Memory B cell (primary cell): ENCODE measurements around the gene IGF1R.

Experiments
- ATAC-seq: fragments of 150-1000 bp; cut with Tn5 transposase; 2 replicates; pipeline ENCODE4 v1.10.0; 2021; ENCODE audit warnings: low read depth, mild to moderate bottlenecking, moderate library complexity
- DNase-seq, 2 donors: peaks; one replicate each; pipeline ENCODE4 v3.0.0; 2022; ENCODE audit warnings: low spot score in 2 of 2
- H3K27ac Mint-ChIP-seq: one replicate; pipeline ENCODE4 v1.8.0; 2022; ENCODE audit warnings: mild to moderate bottlenecking, moderate library complexity, mixed read lengths
- H3K27me3 Mint-ChIP-seq: one replicate; pipeline ENCODE4 v1.8.0; 2022; ENCODE audit warnings: mixed read lengths
- H3K36me3 Mint-ChIP-seq: one replicate; pipeline ENCODE4 v1.8.0; 2022; ENCODE audit warnings: mild to moderate bottlenecking, mixed read lengths
- H3K4me1 Mint-ChIP-seq: one replicate; pipeline ENCODE4 v1.8.0; 2022; ENCODE audit warnings: mixed read lengths
- H3K4me3 Mint-ChIP-seq: one replicate; pipeline ENCODE4 v1.8.0; 2022; ENCODE audit warnings: mild to moderate bottlenecking, moderate library complexity, mixed read lengths
- H3K9me3 Mint-ChIP-seq: one replicate; pipeline ENCODE4 v1.8.0; 2022; ENCODE audit warnings: mixed read lengths

IGF1R gene

DNA sequence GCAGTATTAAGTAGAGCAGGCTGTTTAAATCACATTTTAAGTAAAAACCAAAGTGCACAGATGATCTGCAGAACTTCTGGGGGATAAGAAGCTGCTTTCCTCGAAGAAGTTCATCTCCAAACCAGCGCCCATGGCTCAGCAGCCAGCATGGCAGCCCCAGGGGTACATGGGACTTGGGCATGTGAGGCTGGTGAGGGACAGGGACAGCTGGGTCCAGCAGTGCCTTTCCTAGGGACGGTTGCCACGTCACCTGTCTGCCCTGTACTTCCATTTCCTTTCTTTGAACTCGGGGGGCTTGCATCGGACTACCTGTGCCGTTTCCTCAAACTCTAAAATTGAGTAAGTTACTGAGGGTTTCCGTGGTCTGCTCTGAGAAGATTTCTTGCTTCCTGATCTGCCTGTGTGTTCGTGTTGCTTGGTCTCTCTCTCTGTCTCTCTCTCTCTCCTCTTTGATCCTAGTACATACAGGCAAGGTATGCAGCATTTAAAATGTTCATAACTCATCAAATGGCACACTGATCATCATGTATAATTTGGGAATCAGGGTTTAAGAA is 67.6 kb downstream of the IGF1R start:
- no peak for ATAC-seq
- Mint-ChIP-seq H3K4me3 (no peak overlapping the region), H3K27me3 (peaks cover 2% of the 10 kb centered on the region), H3K4me1 (peaks cover 35% of the 10 kb centered on the region), H3K9me3 (peaks cover 6% of the 10 kb centered on the region), H3K27ac (no peak overlapping the region), H3K36me3 (peaks cover 9% of the 10 kb centered on the region)
- DNase-seq = no peak

DNA sequence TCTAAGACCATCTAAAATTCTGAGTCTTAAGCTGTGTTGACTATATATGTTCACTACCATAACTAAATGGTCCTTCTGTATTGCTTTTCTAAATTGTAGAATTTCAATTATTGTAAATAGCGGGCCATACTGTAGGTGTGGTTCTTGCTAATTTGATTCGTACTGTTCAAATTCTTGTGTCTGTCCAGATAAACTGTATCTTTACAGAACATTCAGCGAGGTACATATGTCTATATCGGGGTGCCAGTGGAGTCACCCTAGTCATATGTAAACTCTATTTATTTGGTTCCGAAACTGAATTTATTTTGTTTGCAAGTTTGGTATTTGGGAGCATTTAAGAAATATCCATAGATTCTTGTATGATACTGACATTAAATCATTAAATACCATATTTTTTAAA is 69.0 kb downstream of the IGF1R start:
- no peak overlapping the region for H3K4me3 Mint-ChIP-seq
- ATAC-seq = no peak
- H3K27me3 Mint-ChIP-seq = peaks cover 2% of the 10 kb centered on the region
- peaks cover 39% of the 10 kb centered on the region for H3K4me1 Mint-ChIP-seq
- no peaks in the 10 kb centered on the region for H3K9me3 Mint-ChIP-seq
- H3K36me3 Mint-ChIP-seq = no peaks in the 10 kb centered on the region
- no peak overlapping the region for H3K27ac Mint-ChIP-seq
- no peak for DNase-seq

DNA sequence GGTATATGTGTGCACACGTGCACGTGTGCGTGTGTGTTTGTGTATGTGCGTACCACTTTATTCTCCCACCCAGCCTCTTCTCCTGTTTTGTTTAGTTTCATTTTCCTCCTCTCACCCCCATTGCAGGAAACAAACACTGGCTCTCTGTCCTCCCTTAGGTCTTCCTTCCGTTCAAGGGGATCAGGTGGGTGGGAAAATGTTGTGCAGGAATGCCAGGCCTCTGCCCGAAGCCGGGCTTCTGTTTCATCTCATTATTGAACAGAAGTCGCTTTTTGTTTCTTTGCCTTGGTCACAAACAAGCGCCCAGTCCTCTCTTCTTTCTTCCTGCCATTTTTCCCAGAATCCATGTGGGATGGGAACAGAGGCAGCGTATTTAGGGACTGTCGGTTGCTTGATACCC is 69.6 kb downstream of the IGF1R start:
- Mint-ChIP-seq H3K27ac (no peak overlapping the region), H3K9me3 (no peaks in the 10 kb centered on the region), H3K4me3 (no peak overlapping the region), H3K36me3 (no peaks in the 10 kb centered on the region), H3K27me3 (peaks cover 2% of the 10 kb centered on the region), H3K4me1 (peaks cover 35% of the 10 kb centered on the region)
- no peak for ATAC-seq
- no peak for DNase-seq

DNA sequence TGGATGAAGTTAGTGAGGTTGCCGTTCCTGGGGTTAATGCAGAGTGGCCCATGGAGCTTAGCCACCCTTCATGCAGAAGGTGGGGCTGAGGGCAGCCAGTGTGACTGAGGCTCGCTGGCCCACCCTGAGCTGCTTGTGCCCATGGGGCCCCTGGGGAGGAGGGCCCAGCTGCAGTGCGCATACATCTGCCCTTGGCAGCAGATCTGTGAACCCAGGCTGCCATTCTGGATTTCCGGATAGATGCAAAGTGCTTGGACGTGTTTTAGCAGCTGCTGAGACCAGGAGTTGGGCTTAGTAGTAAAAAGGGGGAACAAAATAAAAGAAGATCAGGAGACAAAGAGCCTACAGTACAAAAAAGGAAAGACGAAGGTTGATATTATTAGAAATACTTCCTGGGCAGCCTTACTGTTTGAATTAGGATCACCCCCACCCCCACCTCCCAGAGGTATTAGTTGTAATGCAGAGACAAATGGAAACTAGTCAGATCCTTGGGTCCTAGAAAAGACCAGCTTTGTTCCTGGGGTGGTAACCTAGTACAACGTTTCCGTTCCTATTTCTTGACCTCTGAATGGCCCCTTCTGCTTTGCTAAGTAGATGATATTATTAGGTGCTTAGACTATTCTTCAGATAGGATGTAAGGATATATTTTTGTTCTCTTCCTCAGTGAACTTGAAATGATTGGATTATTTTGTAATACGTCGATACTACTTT is 70.2 kb downstream of the IGF1R start:
- Mint-ChIP-seq H3K4me3 (no peak overlapping the region), H3K36me3 (no peaks in the 10 kb centered on the region), H3K27me3 (peaks cover 2% of the 10 kb centered on the region), H3K27ac (no peak overlapping the region), H3K4me1 (peaks cover 29% of the 10 kb centered on the region), H3K9me3 (no peaks in the 10 kb centered on the region)
- DNase-seq (no peak), ATAC-seq (no peak)

- H3K36me3 Mint-ChIP-seq = no peaks in the 10 kb centered on the region
- peaks cover 2% of the 10 kb centered on the region for H3K27me3 Mint-ChIP-seq
- peaks cover 26% of the 10 kb centered on the region for H3K4me1 Mint-ChIP-seq
- no peak overlapping the region for H3K27ac Mint-ChIP-seq
- DNase-seq (no peak), ATAC-seq (no peak)
- H3K4me3 Mint-ChIP-seq = no peak overlapping the region
- H3K9me3 Mint-ChIP-seq = no peaks in the 10 kb centered on the region
These were observed 70.9 kb downstream of the IGF1R start for GRCh38 chr15:98719137-98719740.

DNA sequence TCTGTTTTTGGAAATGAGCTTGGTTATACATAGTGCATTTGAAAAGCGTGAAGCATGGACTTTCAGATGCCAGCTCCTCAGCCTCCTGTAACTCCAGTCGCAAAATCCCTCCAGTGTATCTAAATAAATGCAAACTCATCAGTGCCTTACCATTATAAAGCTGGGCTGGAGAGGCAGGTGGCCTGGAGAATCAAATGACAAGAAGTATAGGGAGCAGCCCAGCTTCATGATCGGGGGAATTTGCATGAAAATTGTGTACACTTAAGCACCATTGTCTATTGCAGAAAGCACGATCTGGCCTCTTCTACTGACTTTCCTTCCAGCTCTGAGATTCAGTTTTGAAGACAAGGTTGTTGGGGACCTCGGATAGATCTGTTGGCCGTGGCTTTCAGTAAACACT is 71.7 kb downstream of the IGF1R start:
- H3K9me3 Mint-ChIP-seq = no peaks in the 10 kb centered on the region
- peaks cover 22% of the 10 kb centered on the region for H3K4me1 Mint-ChIP-seq
- peaks cover 2% of the 10 kb centered on the region for H3K27me3 Mint-ChIP-seq

DNA sequence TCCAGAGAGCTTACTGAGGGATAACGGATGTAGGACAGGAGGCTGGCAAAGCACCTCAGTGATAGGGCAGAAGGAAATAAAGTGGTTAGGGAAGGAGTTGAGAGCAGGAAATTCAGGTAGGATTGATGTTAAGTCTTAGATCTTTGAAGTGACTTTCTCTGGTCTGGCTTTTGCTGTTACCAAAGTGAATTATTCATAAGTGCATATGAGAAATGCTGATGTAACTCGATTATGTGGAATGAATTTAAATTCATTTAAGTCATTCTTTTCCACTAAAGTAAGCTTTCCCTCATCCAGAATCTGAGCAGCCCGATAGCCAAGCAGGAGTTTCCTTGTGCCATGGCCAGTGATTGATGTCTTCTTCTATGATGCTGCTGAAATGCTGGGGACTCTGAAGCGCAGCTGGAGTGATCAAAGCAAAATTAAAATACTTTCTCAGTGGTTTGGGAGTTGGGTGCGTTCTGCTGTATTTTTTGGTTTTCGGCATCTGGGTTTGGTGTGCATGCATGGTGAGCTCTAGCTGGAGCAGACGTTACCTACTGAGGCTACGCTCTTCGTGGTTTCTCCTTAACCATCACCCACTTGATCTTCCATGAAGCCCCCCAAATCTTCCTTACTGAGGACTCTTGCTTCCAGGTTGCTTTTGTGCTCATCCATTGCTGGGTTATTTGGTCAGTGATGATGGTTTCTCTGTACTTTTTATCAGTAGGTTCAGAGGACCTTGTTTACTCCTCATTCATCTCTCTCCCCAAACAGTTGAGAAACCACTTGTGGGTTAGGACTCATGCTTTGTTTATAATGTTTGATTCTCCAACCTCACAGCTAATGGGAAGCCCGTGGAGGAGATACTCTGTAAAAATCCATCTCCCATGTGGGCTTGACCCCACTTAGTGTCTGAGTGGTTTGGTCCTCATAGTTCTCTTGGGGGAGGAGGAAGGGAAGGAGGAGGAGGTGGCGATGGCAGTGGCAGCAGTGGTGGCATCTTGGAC is 72.5 kb downstream of the IGF1R start:
- no peak overlapping the region for H3K4me3 Mint-ChIP-seq
- no peaks in the 10 kb centered on the region for H3K36me3 Mint-ChIP-seq
- no peak for ATAC-seq
- H3K4me1 Mint-ChIP-seq = peaks cover 19% of the 10 kb centered on the region
- peaks cover 4% of the 10 kb centered on the region for H3K27me3 Mint-ChIP-seq
- H3K9me3 Mint-ChIP-seq = no peaks in the 10 kb centered on the region
- H3K27ac Mint-ChIP-seq = no peak overlapping the region
- DNase-seq = no peak

More for the DNA sequence above, 71.7 kb downstream of the IGF1R start:
- no peak overlapping the region for H3K4me3 Mint-ChIP-seq
- H3K27ac Mint-ChIP-seq = no peak overlapping the region
- no peaks in the 10 kb centered on the region for H3K36me3 Mint-ChIP-seq
- DNase-seq = no peak
- no peak for ATAC-seq

DNA sequence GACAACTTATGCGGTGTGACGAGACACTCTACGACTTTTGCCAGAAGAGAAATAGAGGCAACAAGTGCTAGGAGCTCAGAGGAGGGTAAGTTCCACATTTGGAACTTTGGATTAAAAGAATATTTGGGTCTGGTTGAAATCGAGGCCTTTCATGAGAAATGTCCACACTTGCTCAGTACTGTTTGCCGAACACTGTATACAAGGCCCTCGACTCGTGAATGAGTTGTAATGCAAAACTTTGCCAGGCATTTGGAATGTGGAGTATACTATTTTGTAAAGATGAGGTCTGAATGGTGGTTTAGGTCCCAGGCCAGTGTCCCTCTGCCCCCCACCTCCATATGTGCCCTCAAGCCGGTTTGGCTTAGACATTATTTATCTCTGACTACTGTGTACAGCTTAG is 73.9 kb downstream of the IGF1R start:
- peaks cover 12% of the 10 kb centered on the region for H3K4me1 Mint-ChIP-seq
- H3K36me3 Mint-ChIP-seq = peaks cover 1% of the 10 kb centered on the region
- peaks cover 2% of the 10 kb centered on the region for H3K27me3 Mint-ChIP-seq
- no peak overlapping the region for H3K4me3 Mint-ChIP-seq
- no peak overlapping the region for H3K27ac Mint-ChIP-seq
- ATAC-seq (no peak), DNase-seq (no peak)
- no peaks in the 10 kb centered on the region for H3K9me3 Mint-ChIP-seq

GRCh38 chr15:98722645-98723044 is 74.3 kb downstream of the IGF1R start:
- H3K4me3 Mint-ChIP-seq = no peak overlapping the region
- H3K36me3 Mint-ChIP-seq = peaks cover 1% of the 10 kb centered on the region
- DNase-seq (no peak), ATAC-seq (no peak)
- H3K27me3 Mint-ChIP-seq = peaks cover 2% of the 10 kb centered on the region
- no peaks in the 10 kb centered on the region for H3K9me3 Mint-ChIP-seq
- H3K27ac Mint-ChIP-seq = no peak overlapping the region
- peaks cover 12% of the 10 kb centered on the region for H3K4me1 Mint-ChIP-seq

- Mint-ChIP-seq H3K27me3 (peaks cover 2% of the 10 kb centered on the region), H3K4me1 (peaks cover 8% of the 10 kb centered on the region), H3K36me3 (peaks cover 1% of the 10 kb centered on the region), H3K27ac (no peak overlapping the region), H3K4me3 (no peak overlapping the region), H3K9me3 (no peaks in the 10 kb centered on the region)
- DNase-seq (no peak), ATAC-seq (no peak)
These were observed 74.9 kb downstream of the IGF1R start for GRCh38 chr15:98723195-98723594.

GRCh38 chr15:98724048-98724447 is 75.7 kb downstream of the IGF1R start:
- Mint-ChIP-seq H3K27me3 (peaks cover 2% of the 10 kb centered on the region), H3K36me3 (peaks cover 1% of the 10 kb centered on the region), H3K9me3 (no peaks in the 10 kb centered on the region), H3K27ac (no peak overlapping the region), H3K4me1 (peaks cover 4% of the 10 kb centered on the region), H3K4me3 (no peak overlapping the region)
- DNase-seq (no peak), ATAC-seq (no peak)

DNA sequence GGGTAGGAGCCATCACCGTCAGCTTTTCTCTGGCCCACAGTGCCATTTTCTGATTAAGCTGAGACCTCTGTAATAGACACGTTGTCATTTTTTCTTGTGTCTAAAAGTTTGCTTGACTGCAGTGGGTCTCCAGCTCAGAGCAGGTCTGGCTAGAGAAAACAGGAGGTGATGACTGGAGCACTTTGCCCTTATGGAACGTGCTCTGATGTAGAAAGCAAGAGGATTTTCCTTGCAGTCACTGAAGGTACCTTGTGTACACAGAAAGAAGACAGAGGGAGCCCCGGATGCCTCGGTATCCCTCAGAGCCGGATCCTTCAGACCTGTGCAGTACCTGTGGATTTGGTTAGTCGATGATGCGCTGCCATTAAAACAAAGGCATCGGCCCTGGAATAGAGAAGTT is 76.2 kb downstream of the IGF1R start:
- H3K9me3 Mint-ChIP-seq = no peaks in the 10 kb centered on the region
- H3K4me1 Mint-ChIP-seq = peaks cover 4% of the 10 kb centered on the region
- DNase-seq (no peak), ATAC-seq (no peak)
- H3K27me3 Mint-ChIP-seq = peaks cover 2% of the 10 kb centered on the region
- H3K27ac Mint-ChIP-seq = no peak overlapping the region
- H3K4me3 Mint-ChIP-seq = no peak overlapping the region
- H3K36me3 Mint-ChIP-seq = peaks cover 1% of the 10 kb centered on the region

DNA sequence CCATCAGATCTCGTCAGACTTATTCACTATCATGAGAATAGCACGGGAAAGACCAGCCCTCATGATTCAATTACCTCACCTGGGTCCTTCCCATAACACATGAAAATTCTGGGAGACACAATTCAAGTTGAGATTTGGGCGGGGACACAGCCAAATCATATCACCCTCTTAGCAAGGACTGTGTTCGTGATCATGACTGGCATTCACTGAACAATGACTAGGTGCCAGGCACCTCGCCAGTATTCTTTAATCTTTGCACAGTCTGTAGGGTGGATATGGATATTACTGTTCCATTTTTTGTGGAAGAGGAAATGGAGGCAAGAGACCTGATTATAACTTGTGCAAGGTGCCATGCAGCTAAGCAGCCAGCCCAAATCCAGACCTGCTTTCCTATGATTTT is 77.5 kb downstream of the IGF1R start:
- Mint-ChIP-seq H3K36me3 (peaks cover 1% of the 10 kb centered on the region), H3K27me3 (peaks cover 2% of the 10 kb centered on the region), H3K27ac (no peak overlapping the region), H3K4me1 (peaks cover 4% of the 10 kb centered on the region), H3K4me3 (no peak overlapping the region), H3K9me3 (no peaks in the 10 kb centered on the region)
- DNase-seq (no peak), ATAC-seq (no peak)
